GM18498 (cell line): ENCODE data around the gene LMO7.

Experiments used
- ATAC-seq: cut with Tn5 transposase; IDR thresholded peaks from one replicate; pipeline ENCODE4 v1.9.1; 2021; ENCODE audit warnings: mild to moderate bottlenecking, moderate library complexity; ENCODE audit not compliant: unreplicated experiment

The LMO7 gene

DNA sequence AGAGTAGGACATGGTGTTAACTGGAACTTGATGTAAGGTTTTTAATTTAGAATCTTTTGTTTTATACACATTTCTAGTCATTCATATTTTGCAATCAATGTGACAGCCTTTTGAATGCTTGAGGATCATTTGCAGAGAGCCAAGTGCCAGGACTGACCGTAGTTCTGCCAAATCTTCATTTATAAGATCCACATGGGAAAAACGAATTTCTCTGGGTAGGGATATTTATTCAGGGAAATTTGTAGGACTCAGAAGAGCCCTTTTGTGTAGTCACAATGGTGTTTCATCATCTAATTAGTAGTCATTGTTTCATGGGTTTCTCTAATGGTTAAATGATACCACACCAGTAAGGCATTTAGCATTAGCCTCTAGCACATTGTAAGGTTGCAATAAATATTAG is 161.1 kb downstream of the LMO7 start:
- no peak for ATAC-seq

DNA sequence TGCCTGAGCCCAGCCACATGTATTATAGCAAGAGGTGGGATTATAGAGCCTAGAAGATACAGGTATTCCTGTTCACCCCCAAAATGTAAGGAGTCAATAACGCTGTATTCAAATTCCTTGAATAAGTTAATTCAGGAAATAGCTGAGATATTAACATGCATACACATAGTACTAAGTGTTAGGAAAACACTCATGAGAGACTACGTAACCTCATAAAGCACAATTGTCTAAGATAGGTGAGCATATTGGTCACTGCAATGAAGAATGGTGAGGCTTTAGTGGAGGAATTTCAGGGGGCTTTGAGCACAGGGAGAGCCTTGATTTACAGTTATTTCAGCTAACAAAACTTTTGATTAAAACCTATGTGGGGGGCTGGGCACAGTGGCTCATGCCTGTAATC is 161.6 kb downstream of the LMO7 start:
- ATAC-seq = no peak

DNA sequence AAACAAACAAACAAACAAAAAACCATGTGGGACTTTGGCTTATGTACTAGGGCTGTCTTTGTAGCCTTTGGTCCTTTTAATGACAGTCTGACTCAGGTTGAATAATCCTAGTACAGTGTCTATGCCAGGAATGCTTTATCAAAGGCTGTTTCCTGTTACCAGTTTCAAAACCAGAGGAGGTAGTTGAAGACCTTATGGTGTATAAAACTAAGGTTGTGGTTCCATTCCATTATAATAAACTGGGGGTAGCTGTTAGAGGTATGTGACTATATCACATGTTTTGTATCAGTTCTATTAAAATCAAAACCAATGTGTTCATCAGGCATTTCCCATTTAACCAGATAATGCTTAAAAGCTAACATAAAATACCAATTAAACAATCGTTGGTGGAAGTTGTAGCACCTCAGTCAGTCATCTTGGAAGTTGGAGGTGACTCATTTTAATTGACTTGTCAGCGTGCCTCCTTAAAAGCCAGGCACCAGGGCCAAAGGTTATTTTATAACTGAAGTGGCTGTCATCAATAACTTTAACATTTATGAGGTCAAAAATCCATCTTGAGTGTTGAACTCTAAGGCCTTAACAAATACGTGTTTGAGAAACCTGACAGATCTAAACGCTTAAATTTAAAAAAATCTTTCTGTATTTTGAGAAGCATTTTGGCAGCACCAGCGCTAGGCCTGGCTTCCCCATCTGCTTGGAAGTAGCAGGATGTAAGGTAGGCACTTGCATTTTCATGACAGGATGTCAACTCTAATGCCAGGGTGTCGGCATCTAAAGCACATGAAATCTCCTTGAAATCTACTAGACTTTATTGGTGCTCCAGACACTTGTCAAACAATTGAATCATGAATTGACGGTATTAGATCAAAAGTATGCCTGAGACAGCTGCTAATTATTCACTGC is 162.5 kb downstream of the LMO7 start:
- no peak for ATAC-seq

DNA sequence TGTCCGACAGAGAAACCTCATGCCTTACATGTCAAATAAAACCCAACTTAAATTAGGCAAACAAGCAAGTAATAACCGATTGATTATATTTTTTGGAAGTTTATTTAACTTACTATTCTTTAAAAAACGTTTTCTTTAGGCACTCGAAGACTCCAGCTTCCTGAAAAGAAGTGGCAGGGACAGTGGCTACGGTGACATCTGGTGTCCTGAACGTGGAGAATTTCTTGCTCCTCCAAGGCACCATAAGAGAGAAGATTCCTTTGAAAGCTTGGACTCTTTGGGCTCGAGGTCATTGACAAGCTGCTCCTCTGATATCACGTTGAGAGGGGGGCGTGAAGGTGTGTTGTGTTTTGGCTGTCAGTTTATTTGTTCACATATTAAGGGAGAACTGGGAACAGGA is 164.4 kb downstream of the LMO7 start:
- no peak for ATAC-seq

DNA sequence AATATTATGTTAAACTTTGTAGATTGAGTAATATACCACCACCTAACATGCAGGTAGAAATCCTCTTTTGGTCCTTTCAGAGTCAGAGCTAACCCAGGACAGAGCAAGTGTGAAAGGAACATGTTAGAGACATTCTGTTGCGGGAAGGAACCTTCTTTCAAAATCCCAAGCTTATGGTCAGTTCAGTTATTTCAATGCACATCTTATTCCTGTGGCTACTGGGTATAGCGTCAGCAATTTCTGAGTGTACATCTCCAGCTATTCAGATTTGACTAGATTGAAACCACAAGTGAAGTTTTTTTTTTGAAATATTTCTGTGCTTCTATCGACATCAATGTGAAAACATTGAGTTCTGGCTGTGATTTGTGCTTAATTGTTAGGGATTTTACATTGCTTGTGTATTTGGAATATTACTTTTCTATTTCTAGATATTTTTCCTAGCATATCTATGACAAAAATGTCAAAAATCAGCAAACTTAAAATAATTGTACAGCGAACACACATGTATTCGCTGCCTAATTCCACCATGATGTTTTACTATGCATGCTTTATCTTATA is 165.3 kb downstream of the LMO7 start:
- no peak for ATAC-seq

DNA sequence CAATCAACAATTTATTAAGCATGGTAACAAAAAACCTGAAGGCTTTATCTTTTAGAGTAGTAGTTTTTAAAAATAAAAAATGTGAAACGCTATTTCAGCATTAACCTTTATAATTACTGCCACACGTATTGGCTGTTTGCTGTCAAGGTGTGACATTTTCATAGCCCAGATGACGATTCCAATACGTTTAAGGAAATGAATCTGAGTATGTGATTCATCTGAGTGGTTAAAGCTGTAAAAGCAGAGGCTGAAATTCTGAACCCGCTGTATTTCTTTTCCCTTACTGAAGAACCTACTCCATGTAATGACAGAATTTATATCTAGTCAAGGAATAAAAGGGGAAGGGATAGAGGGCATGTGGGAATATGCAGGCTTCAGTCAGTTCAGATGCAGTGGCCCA is 166.0 kb downstream of the LMO7 start:
- ATAC-seq = no peak

DNA sequence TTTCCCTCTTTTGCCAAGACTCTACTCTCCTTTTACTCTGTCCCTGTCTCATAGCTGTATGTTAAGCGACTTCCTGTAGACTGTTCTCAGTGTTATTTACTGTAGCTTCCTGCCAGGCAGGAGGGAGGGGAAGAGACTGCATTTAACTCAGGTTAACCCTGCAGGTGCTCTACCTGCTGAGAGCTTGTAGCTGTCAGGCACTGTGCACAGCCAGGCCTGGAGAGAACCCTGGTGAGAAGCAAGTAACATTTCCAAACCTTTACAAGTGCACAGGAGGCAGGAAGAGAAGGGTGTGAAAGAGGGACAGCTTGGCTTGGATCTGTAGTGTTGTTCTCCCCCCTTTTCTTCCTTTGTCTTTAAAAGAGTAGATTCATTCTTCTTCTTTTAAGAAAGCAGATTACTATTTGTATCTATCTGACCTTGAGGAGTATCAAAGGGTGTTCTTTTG is 167.1 kb downstream of the LMO7 start:
- peak; percentile 80 for ATAC-seq

DNA sequence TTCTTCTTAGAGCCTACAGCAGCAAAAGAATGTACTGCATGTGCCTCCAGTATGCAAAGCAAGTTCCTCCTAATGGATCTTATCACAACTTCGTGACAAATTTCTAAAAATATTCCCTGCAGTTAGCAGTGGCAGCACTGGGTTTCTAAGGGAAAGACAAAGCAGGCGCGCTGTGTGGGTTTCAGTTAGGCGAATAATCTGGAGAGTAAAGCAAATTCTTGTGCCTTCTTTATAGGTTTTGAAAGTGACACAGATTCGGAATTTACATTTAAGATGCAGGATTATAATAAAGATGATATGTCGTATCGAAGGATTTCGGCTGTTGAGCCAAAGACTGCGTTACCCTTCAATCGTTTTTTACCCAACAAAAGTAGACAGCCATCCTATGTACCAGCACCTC is 167.9 kb downstream of the LMO7 start:
- ATAC-seq = no peak

DNA sequence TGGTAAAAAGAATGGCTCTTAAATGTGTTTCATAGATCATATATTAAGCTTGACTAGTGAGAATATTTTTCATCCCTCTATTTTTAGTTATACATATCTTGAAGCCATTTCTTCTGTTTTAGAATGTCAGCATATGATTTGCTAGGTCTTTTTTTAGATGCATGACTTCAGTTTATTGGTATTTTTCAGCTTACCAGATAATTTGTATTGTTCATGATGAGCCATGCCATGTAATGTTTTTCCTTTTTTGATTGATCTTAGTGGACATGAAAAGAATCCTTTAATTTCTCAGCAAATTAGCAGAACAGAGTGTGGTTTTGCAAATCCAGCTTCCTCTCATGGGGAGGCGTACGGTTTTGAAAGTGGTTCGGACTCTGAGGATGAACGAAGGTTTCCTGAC is 168.5 kb downstream of the LMO7 start:
- no peak for ATAC-seq

DNA sequence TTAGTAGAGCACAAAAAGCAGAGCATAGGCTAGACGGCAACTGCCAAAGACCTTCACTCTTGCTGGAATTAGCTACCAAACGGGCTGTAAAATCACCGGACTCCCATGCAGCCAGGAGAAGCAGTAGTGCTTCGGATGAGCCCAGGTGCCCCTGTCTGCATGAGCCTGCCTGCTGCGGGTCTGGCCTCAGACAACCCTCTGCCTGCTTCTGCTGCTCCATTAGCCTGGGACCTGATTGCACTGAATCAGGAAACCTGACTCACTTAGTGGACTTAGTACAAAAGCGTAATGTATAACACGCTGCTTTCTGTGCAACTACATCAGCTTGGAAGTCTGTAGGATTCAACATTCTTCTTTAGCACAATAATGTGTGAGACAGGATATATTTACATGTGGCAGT is 170.0 kb downstream of the LMO7 start:
- ATAC-seq = no peak

DNA sequence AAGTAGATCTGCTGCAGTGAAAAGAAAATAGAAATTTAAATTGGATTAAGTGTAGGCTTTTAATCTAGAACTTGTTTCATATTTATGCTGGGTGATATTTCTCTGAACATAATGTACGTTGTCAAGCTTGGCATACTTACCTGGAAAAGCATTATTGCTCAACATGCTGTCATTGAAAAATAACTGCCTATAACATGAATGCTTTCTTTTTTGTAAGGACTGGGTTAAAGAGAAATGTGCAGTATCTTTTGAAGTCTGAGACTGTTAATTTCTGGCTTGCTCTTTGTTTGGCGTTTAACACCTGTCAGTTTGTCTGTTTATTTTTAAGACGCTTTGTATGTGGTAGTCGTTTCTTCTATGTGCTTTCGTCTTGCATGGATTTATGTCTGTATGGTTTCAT is 175.2 kb downstream of the LMO7 start:
- ATAC-seq = no peak

DNA sequence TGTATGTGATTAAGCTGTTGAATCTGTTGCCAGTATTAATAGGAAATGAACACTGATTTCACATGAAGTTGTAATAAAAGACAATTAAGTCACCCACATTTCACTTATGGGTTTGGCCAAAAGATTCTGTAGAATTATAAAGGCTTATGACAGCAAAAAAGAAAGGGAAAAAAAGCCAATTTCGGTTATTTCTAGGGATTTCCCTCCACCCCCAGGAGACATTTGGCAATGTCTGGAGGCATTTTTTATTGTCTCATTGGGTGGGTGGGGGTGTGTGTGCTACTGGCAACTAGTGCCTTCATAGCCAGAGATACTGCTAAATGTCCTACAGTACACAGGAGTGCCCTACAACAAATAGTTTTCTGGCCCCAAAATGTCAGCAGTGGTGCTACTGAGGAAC is 175.7 kb downstream of the LMO7 start:
- no peak for ATAC-seq

DNA sequence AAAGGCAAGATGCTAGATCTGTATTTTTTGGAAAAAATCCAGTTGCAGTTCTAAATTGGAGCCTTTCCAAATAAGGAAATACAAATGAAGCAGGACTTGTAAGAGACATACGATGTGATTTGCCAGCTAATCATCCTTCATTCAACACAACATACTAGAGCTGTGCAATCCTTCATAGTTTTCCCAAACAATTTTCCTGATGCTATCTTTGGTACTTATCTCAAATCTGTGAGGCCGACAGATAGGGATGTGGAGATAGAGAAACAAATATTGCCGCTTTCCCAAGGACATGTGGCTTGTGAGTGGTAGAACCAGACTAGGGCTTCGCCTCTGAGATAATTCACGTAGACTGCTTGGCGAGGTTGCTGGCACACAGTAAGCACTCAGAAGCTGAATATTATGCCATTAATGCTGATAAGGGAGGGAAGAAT is 176.6 kb downstream of the LMO7 start:
- ATAC-seq = no peak

DNA sequence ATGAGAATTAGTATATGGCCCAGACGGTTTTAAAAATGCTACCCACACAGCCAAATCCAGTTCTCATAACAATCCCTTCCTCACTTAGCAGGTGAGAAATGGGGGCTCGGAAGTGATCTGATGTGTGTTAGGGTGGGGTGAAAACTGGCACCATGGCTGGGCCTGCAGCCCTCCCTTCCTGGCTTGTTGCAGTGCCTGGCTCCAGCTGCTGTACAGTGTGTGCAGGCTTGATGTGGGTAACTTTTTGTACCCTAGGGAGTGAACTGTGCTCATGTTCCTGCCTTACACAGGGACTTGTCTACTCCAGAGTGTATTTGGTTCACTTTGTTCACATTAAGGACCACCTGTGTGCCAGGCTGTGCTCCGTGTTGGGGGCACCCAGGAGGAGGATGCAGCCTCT is 177.2 kb downstream of the LMO7 start:
- no peak for ATAC-seq

DNA sequence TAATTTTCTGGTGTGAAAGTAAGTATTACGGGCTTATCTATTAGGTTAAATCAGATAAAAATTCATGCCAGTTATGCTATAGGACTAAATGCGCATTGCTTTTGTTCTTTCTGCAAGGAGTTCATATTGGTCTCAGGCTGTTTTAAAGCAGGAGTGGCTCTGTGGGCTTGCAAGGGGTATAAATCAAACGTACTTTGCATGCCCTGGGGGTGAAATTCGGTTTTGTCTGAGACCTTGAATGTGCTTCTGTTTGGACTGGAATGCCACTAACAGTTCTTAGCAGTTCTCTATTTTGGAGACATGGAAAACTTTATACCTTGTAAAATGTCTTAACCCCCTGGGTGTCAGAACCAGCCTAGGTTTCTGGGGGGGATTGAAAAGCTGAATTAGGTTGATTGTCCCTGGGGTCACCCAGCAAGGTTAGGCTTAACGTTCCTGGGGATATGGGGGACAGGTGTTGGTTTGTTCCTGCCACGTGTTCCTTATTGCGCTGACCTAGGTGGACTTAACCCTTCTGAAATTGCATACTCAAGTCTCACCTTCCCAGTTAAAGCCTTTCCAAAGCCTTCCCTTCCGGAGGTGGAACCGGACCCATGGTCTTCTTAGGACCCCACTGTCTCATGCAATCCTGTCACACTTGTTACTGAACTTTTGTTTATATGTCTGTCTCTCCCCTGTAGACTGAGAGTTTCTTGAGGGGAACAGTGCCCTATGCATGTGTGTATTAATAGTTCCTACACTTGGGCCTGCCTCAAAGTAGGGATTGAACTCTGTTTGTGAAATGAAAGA is 182.2 kb downstream of the LMO7 start:
- no peak for ATAC-seq

DNA sequence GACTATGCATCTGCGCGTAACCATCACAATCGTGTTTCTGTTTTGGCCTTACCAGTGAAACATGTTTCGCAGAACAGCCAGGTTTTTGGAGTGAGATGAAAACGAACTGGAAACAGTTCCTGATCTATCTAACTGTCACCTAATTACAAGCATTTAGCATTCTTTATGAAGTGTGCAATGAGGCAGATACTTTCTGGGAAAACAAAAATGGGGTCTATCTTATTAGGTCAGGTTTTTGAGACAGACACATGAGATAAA is 182.8 kb downstream of the LMO7 start:
- no peak for ATAC-seq

DNA sequence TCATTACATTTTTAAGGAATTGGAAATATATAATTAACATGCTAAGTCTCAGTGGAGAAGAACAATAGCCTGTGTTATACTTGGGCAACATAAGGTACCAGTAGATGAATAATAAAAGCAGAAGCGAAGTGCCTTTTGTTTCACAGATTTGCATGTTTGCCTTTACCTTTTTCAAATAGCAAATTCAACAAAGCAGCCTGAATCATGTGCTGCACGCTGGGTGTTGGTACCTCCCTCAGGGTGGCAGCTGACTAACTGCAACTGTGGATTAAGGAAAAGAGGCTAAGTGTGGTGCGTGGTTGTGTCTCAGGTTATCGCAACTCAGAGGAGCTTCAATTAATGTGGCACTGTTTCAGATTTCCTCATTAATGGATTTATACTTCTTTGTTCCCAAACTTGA is 189.0 kb downstream of the LMO7 start:
- ATAC-seq = no peak

DNA sequence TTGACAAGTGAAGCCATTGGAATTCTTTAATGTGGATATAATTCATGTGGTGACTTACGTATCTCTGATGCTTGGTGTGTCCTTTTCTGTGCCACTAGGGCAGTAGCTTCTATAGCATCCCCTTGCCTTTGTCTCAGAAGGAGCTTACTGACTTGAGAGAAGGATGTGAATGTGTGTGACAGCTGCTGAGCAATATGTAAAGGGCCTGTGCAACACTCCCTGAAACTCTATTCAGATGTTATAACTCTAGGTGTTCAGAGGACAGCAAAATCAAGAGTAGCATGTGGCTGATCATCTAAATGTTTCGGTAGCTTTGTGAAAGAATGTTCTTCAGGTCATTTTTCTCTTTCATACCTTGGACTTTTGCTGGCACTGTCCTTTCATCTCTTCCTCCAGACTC is 189.5 kb downstream of the LMO7 start:
- peak; percentile 50 for ATAC-seq

DNA sequence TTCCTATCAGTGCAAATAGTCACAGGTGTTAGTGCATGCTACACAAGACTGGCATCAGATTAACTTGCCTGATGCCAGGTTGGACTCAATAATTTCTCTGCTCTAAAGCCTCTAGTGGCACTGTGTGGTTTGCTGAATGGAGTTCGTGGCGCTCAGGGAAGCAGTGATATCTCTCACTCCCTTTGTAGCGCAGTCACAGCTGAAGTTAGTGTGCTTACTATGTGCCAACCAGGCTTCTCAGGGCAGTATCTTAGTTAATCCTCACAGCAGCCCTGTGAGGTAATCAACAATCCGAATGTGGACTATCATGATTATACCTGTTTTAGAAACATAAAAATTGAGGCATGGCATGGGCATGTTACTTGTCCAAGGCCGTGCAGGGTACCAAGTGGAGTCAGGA is 190.3 kb downstream of the LMO7 start:
- ATAC-seq = no peak

DNA sequence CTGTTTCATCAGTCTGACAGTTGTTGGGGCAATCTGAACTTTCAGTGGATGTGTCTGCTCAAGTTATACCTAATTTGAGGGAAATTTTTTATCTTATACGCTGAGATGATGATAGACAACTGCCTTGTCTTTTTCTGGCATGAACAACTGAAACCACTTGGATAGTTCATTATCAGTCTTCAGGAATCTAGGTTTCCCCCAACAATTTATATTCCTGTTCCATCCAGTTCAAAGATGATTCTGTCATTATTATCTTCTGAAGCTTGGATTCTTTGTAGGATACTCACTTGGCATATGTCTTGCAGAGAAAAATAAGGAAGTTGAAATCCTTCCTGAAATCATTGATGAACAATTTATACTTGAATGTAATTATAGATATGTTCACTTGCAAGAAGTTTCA is 193.7 kb downstream of the LMO7 start:
- ATAC-seq = no peak

DNA sequence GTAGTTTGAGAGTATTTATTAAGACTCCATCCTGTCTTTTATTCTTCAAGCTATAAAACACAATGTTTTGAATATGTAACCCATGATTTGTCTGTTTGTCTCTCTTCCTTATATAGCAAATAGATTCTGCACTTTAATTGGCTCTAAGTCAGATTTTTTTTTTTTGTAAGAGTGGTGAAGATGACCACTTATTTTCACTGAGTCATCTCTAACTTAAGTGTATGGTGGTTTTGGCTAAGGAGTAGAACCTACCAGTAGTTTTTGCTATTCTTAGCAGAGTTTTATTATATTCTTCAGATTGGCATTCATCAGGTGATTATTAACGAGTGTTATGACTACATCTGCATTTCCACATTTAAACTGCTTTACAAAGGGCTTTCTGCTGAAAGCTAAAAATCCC is 194.7 kb downstream of the LMO7 start:
- ATAC-seq = no peak

DNA sequence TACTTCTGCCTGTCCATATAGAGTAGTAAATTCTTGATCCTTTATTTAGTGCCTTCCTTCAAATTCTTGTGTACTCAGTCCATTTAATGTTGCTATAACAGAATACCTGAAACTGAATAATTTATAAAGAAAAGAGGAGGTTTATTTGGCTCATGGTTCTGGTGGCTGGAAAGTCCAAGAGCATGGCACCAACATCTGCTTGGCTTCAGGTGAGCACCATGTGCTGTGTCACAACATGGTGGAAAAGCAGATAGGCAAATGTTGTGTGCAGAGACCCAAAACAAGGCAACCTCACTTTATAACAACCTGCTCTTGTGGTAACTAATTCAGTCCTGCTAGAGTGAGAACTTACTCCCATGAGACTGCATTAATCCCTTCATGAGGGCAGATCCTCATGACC is 195.3 kb downstream of the LMO7 start:
- ATAC-seq = no peak
